Measurements from ENCODE around the gene GKN2. TPM values are rescaled to one million over a fixed set of nuclear protein-coding genes. Genes with fewer than 3 reads are reported as not detected.

The GKN2 gene
- total and polyA plus RNA-seq, 9 of the 15 experiments (the other 6 are each of a cell fraction or from before 2014, with no cell fraction given) = not detected

DNA sequence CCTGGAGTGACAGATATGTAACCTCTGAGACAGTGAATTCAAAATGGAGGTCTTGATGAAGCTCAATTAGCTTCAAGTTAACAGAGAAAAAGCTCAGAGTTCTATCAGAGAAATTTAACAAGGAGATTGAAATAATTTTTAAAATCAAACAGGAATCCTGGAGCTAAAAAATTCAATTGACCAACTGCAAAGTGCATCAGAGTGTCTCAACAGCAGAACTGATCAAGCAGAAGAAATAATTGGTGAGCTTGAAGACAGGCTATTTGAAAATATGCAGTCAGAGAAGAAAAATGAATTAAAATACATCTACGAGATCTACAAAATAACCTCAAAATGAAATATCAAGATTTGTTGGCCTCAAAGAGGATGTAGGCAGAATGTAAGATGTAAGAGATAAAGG lies 51.1 kb downstream of the GKN2 start (continued):
- TF ChIP-seq ZFP36 (IDR thresholded peaks at IDR 0.05; ENCODE audit: low read depth, low read length, partially characterized antibody) = no peak
- no peak for TF ChIP-seq C11orf30 (IDR thresholded peaks at IDR 0.05; ENCODE audit: low read depth)
- TF ChIP-seq, protein P1, sequence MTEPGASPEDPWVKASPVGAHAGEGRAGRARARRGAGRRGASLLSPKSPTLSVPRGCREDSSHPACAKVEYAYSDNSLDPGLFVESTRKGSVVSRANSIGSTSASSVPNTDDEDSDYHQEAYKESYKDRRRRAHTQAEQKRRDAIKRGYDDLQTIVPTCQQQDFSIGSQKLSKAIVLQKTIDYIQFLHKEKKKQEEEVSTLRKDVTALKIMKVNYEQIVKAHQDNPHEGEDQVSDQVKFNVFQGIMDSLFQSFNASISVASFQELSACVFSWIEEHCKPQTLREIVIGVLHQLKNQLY (CRISPR knock-in tag; conservative IDR thresholded peaks at IDR 0.05) = no peak
- TF ChIP-seq, protein P2, sequence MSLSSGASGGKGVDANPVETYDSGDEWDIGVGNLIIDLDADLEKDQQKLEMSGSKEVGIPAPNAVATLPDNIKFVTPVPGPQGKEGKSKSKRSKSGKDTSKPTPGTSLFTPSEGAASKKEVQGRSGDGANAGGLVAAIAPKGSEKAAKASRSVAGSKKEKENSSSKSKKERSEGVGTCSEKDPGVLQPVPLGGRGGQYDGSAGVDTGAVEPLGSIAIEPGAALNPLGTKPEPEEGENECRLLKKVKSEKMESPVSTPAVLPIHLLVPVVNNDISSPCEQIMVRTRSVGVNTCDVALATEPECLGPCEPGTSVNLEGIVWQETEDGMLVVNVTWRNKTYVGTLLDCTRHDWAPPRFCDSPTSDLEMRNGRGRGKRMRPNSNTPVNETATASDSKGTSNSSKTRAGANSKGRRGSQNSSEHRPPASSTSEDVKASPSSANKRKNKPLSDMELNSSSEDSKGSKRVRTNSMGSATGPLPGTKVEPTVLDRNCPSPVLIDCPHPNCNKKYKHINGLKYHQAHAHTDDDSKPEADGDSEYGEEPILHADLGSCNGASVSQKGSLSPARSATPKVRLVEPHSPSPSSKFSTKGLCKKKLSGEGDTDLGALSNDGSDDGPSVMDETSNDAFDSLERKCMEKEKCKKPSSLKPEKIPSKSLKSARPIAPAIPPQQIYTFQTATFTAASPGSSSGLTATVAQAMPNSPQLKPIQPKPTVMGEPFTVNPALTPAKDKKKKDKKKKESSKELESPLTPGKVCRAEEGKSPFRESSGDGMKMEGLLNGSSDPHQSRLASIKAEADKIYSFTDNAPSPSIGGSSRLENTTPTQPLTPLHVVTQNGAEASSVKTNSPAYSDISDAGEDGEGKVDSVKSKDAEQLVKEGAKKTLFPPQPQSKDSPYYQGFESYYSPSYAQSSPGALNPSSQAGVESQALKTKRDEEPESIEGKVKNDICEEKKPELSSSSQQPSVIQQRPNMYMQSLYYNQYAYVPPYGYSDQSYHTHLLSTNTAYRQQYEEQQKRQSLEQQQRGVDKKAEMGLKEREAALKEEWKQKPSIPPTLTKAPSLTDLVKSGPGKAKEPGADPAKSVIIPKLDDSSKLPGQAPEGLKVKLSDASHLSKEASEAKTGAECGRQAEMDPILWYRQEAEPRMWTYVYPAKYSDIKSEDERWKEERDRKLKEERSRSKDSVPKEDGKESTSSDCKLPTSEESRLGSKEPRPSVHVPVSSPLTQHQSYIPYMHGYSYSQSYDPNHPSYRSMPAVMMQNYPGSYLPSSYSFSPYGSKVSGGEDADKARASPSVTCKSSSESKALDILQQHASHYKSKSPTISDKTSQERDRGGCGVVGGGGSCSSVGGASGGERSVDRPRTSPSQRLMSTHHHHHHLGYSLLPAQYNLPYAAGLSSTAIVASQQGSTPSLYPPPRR (CRISPR knock-in tag; IDR thresholded peaks at IDR 0.05; ENCODE audit: borderline replicate concordance) = no peak
- TF ChIP-seq DDX20 (tag; IDR thresholded peaks at IDR 0.05; ENCODE audit: low read depth) = no peak
- no peak for TF ChIP-seq NFE2L1 (tag; IDR thresholded peaks at IDR 0.05; ENCODE audit: borderline replicate concordance, low read depth)
- TF ChIP-seq SPI1 (IDR thresholded peaks at IDR 0.05; ENCODE audit: borderline replicate concordance, low read depth, low read length) = no peak
- TF ChIP-seq ZNF280B (CRISPR knock-in tag; IDR thresholded peaks at IDR 0.05) = peak; percentile 92
- TF ChIP-seq BRCA1 (IDR thresholded peaks at IDR 0.05) = no peak
- no peak for TF ChIP-seq BRCA1 (CRISPR knock-in tag; IDR thresholded peaks at IDR 0.05)
- TF ChIP-seq ZNF212 (CRISPR knock-in tag; IDR thresholded peaks at IDR 0.05) = no peak
- TF ChIP-seq, protein P3, sequence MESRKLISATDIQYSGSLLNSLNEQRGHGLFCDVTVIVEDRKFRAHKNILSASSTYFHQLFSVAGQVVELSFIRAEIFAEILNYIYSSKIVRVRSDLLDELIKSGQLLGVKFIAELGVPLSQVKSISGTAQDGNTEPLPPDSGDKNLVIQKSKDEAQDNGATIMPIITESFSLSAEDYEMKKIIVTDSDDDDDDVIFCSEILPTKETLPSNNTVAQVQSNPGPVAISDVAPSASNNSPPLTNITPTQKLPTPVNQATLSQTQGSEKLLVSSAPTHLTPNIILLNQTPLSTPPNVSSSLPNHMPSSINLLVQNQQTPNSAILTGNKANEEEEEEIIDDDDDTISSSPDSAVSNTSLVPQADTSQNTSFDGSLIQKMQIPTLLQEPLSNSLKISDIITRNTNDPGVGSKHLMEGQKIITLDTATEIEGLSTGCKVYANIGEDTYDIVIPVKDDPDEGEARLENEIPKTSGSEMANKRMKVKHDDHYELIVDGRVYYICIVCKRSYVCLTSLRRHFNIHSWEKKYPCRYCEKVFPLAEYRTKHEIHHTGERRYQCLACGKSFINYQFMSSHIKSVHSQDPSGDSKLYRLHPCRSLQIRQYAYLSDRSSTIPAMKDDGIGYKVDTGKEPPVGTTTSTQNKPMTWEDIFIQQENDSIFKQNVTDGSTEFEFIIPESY (CRISPR knock-in tag; IDR thresholded peaks at IDR 0.05) = no peak
- TF ChIP-seq HMGN3 (IDR thresholded peaks at IDR 0.05; ENCODE audit: borderline replicate concordance, extremely low read depth, insufficient read length, low read depth, low read length) = no peak
- 0 out of 2 replicates have a peak, but pooled peaks have one; percentile 25 for TF ChIP-seq ZEB2 (IDR thresholded peaks at IDR 0.05)
- TF ChIP-seq HES1 (IDR thresholded peaks at IDR 0.05; ENCODE audit: low read depth) = no peak
- TF ChIP-seq TRIM24 (IDR thresholded peaks at IDR 0.05) = peak; percentile 48 to 55; a peak in 3 of 4 replicates
- TF ChIP-seq PHTF2 (CRISPR knock-in tag; IDR thresholded peaks at IDR 0.05) = no peak
- no peak for TF ChIP-seq ZNF583 (CRISPR knock-in tag; IDR thresholded peaks at IDR 0.05)
- TF ChIP-seq ZNF134 (CRISPR knock-in tag; conservative IDR thresholded peaks at IDR 0.05) = no peak
- no peak for TF ChIP-seq PHF20 (IDR thresholded peaks at IDR 0.05; ENCODE audit: partially characterized antibody)

All from K562 (cell line).